Measurements from ENCODE around the gene CHST1. TPM values are rescaled to one million over a fixed set of nuclear protein-coding genes. Genes with fewer than 3 reads are reported as not detected.

Gene CHST1
- total RNA-seq, 1 experiment from 2014 or later: not detected

- Histone ChIP-seq H2AFZ (ENCODE audit: low read length) (no peak overlapping the region), H3K79me2 (ENCODE audit: low read length) (no peaks in the 10 kb centered on the region), H3K4me1 (ENCODE audit: insufficient read depth, low read length) (no peaks in the 10 kb centered on the region), H3K27me3 (ENCODE audit: low read length) (peaks cover 22% of the 10 kb centered on the region), H3K9me2 (replicated peaks; ENCODE audit: low read length) (no peaks in the 10 kb centered on the region), H3K36me3 (ENCODE audit: low read depth, low read length) (no peaks in the 10 kb centered on the region), H3K27ac (ENCODE audit: low read length) (no peak overlapping the region), H3K4me2 (ENCODE audit: low read length) (no peak overlapping the region), H4K20me1 (ENCODE audit: low read length) (no peaks in the 10 kb centered on the region), H3K9me3 (ENCODE audit: low read length) (no peaks in the 10 kb centered on the region), H3K4me3 (ENCODE audit: low read length) (no peak overlapping the region), H3F3A (ENCODE audit: low read length, unreplicated experiment) (no peaks in the 10 kb centered on the region), H3K9ac (ENCODE audit: low read length) (no peak overlapping the region)
- TF ChIP-seq EZH2 (IDR thresholded peaks at IDR 0.05; ENCODE audit: low read length, unreplicated experiment) (no peak), CTCF (conservative IDR thresholded peaks at IDR 0.05; ENCODE audit: low read depth, low read length) (no peak), EZH2phosphoT487 (IDR thresholded peaks at IDR 0.05; ENCODE audit: borderline replicate concordance, low read length) (no peak)
- ATAC-seq: no peak
- no peak for DNase-seq
- ChIA-PET POLR2A (ENCODE audit: unreplicated experiment) (no interaction called here), CTCF (no interaction called here)
- intact Hi-C loops (cut with micrococcal nuclease): no loop called here
- no TSS peak for BruUV-seq (replicated peaks)
Observed at GRCh38 chr11:45635907-45636306, 29.5 kb downstream of the CHST1 start.

- no peak overlapping the region for H3K9ac ChIP-seq (ENCODE audit: low read length)
- H3K9me2 ChIP-seq (replicated peaks; ENCODE audit: low read length): no peaks in the 10 kb centered on the region
- BruUV-seq (replicated peaks): no TSS peak
- no peak for DNase-seq
- TF ChIP-seq EZH2phosphoT487 (IDR thresholded peaks at IDR 0.05; ENCODE audit: borderline replicate concordance, low read length): no peak
- TF ChIP-seq CTCF (conservative IDR thresholded peaks at IDR 0.05; ENCODE audit: low read depth, low read length): no peak
- no peak for TF ChIP-seq EZH2 (IDR thresholded peaks at IDR 0.05; ENCODE audit: low read length, unreplicated experiment)
- no peak overlapping the region for H3K4me3 ChIP-seq (ENCODE audit: low read length)
- no peaks in the 10 kb centered on the region for H3K4me1 ChIP-seq (ENCODE audit: insufficient read depth, low read length)
- H3K4me2 ChIP-seq (ENCODE audit: low read length): no peak overlapping the region
- no peak for ATAC-seq
- H4K20me1 ChIP-seq (ENCODE audit: low read length): no peaks in the 10 kb centered on the region
- no peak overlapping the region for H3K27ac ChIP-seq (ENCODE audit: low read length)
- H3K27me3 ChIP-seq (ENCODE audit: low read length): no peaks in the 10 kb centered on the region; the same call in 1 of the 2 replicates
- CTCF ChIA-PET: no interaction called here
- no peaks in the 10 kb centered on the region for H3K79me2 ChIP-seq (ENCODE audit: low read length)
- intact Hi-C loops (cut with micrococcal nuclease): no loop called here
- POLR2A ChIA-PET (ENCODE audit: unreplicated experiment): no interaction called here
- no peaks in the 10 kb centered on the region for H3K9me3 ChIP-seq (ENCODE audit: low read length)
- no peaks in the 10 kb centered on the region for H3F3A ChIP-seq (ENCODE audit: low read length, unreplicated experiment)
- H2AFZ ChIP-seq (ENCODE audit: low read length): no peak overlapping the region
- no peaks in the 10 kb centered on the region for H3K36me3 ChIP-seq (ENCODE audit: low read depth, low read length)
Observed at GRCh38 chr11:45625611-45626010, 39.8 kb downstream of the CHST1 start.

GRCh38 chr11:45624095-45624494 lies 41.3 kb downstream of the CHST1 start:
- intact Hi-C loops (cut with micrococcal nuclease): no loop called here
- H2AFZ ChIP-seq (ENCODE audit: low read length): no peak overlapping the region
- no peak overlapping the region for H3K4me3 ChIP-seq (ENCODE audit: low read length)
- no peaks in the 10 kb centered on the region for H3K9me2 ChIP-seq (replicated peaks; ENCODE audit: low read length)
- BruUV-seq (replicated peaks): no TSS peak
- ATAC-seq (no peak), DNase-seq (no peak)
- H3F3A ChIP-seq (ENCODE audit: low read length, unreplicated experiment): no peaks in the 10 kb centered on the region
- H3K4me1 ChIP-seq (ENCODE audit: insufficient read depth, low read length): no peaks in the 10 kb centered on the region
- no peaks in the 10 kb centered on the region for H3K9me3 ChIP-seq (ENCODE audit: low read length)
- CTCF ChIA-PET: no interaction called here
- TF ChIP-seq EZH2phosphoT487 (IDR thresholded peaks at IDR 0.05; ENCODE audit: borderline replicate concordance, low read length): no peak
- no peak for TF ChIP-seq CTCF (conservative IDR thresholded peaks at IDR 0.05; ENCODE audit: low read depth, low read length)
- TF ChIP-seq EZH2 (IDR thresholded peaks at IDR 0.05; ENCODE audit: low read length, unreplicated experiment): no peak
- no peaks in the 10 kb centered on the region for H3K79me2 ChIP-seq (ENCODE audit: low read length)
- no peaks in the 10 kb centered on the region for H3K36me3 ChIP-seq (ENCODE audit: low read depth, low read length)
- H3K4me2 ChIP-seq (ENCODE audit: low read length): no peak overlapping the region
- H3K9ac ChIP-seq (ENCODE audit: low read length): no peak overlapping the region
- H3K27ac ChIP-seq (ENCODE audit: low read length): no peak overlapping the region
- H3K27me3 ChIP-seq (ENCODE audit: low read length): no peaks in the 10 kb centered on the region; the same call in 1 of the 2 replicates
- H4K20me1 ChIP-seq (ENCODE audit: low read length): no peaks in the 10 kb centered on the region
- POLR2A ChIA-PET (ENCODE audit: unreplicated experiment): no interaction called here

Measured in PC-3 (cell line).